ENCODE data around the gene BHMT2. TPM values are rescaled to one million over a fixed set of nuclear protein-coding genes. Genes with fewer than 3 reads are reported as not detected.

BHMT2 gene
- total RNA-seq, 4 donors from 2014 or later = 0.42 to 5.4 (median 1.8) TPM

- TF ChIP-seq POLR2A (IDR thresholded peaks at IDR 0.05) (no peak), CTCF (IDR thresholded peaks at IDR 0.05) (no peak)
- H3K4me3 ChIP-seq (ENCODE audit: low read depth, poor library complexity, severe bottlenecking) = no peak overlapping the region
- intact Hi-C loops (cut with DNase I; ENCODE audit: low total_unique reads) = no loop called here
- no peak for DNase-seq (ENCODE audit: low spot score in 2 of 2)
Observed at GRCh38 chr5:79122973-79123372, 53.4 kb downstream of the BHMT2 start.

- WGBS, 2 donors = 72 to 74% methylated on average over 1 of the region's 1 CpG
- DNase-seq (ENCODE audit: low spot score in 2 of 2) = no peak
- no peak overlapping the region for H3K4me3 ChIP-seq (ENCODE audit: low read depth, poor library complexity, severe bottlenecking)
- no peak for TF ChIP-seq POLR2A (IDR thresholded peaks at IDR 0.05)
- TF ChIP-seq CTCF (IDR thresholded peaks at IDR 0.05) = no peak
- intact Hi-C loops (cut with DNase I; ENCODE audit: low total_unique reads) = no loop called here
Observed at GRCh38 chr5:79124607-79125006, 55.0 kb downstream of the BHMT2 start.

GRCh38 chr5:79130781-79131180 lies 61.2 kb downstream of the BHMT2 start:
- no peak for DNase-seq (ENCODE audit: low spot score in 2 of 2)
- WGBS, 2 donors = 72 to 76% methylated on average over 6 of the region's 6 CpGs
- intact Hi-C loops (cut with DNase I; ENCODE audit: low total_unique reads) = loop anchor here (10.0 kb wide), 1 partner anchor 334 kb away; no protein-coding TSS in a partner anchor
- no peak for TF ChIP-seq CTCF (IDR thresholded peaks at IDR 0.05)
- no peak for TF ChIP-seq POLR2A (IDR thresholded peaks at IDR 0.05)
- H3K4me3 ChIP-seq (ENCODE audit: low read depth, poor library complexity, severe bottlenecking) = no peak overlapping the region

GRCh38 chr5:79133121-79133656 lies 63.6 kb downstream of the BHMT2 start:
- DNase-seq (ENCODE audit: low spot score in 2 of 2) = no peak
- TF ChIP-seq CTCF (IDR thresholded peaks at IDR 0.05) (no peak), POLR2A (IDR thresholded peaks at IDR 0.05) (no peak)
- no peak overlapping the region for H3K4me3 ChIP-seq (ENCODE audit: low read depth, poor library complexity, severe bottlenecking)
- 6 to 8% methylated on average over 4 of the region's 4 CpGs for WGBS, 2 donors
- intact Hi-C loops (cut with DNase I; ENCODE audit: low total_unique reads) = loop anchor here (10.0 kb wide), 1 partner anchor 332 kb away; no protein-coding TSS in a partner anchor

- 7 to 9% methylated on average over 11 of the region's 11 CpGs for WGBS, 2 donors
- H3K4me3 ChIP-seq (ENCODE audit: low read depth, poor library complexity, severe bottlenecking) = no peak overlapping the region
- TF ChIP-seq POLR2A (IDR thresholded peaks at IDR 0.05) = no peak
- peak in 1 of 3 donors; percentile 56 for TF ChIP-seq CTCF (IDR thresholded peaks at IDR 0.05)
- DNase-seq (ENCODE audit: low spot score in 2 of 2) = peak; percentile 54 to 89
- intact Hi-C loops (cut with DNase I; ENCODE audit: low total_unique reads) = loop anchor here (10.0 kb wide), 1 partner anchor 331 kb away; no protein-coding TSS in a partner anchor
Observed at GRCh38 chr5:79133657-79134451, 64.3 kb downstream of the BHMT2 start.
